Activated effector memory CD4-positive, alpha-beta T cell treated with Interleukin-2 at 50 U/mL for 16 hours (primary cell): ENCODE data around the gene LHFPL3.

Source experiments
- DNase-seq: peaks from one replicate; pipeline ENCODE4 v3.0.0-alpha.2; 2020

The LHFPL3 gene

GRCh38 chr7:104807671-104808070, 479.3 kb downstream of the LHFPL3 start:
- DNase-seq = no peak

GRCh38 chr7:104809906-104810305, 481.5 kb downstream of the LHFPL3 start:
- no peak for DNase-seq

GRCh38 chr7:104814126-104814525, 485.7 kb downstream of the LHFPL3 start:
- DNase-seq = no peak

DNA sequence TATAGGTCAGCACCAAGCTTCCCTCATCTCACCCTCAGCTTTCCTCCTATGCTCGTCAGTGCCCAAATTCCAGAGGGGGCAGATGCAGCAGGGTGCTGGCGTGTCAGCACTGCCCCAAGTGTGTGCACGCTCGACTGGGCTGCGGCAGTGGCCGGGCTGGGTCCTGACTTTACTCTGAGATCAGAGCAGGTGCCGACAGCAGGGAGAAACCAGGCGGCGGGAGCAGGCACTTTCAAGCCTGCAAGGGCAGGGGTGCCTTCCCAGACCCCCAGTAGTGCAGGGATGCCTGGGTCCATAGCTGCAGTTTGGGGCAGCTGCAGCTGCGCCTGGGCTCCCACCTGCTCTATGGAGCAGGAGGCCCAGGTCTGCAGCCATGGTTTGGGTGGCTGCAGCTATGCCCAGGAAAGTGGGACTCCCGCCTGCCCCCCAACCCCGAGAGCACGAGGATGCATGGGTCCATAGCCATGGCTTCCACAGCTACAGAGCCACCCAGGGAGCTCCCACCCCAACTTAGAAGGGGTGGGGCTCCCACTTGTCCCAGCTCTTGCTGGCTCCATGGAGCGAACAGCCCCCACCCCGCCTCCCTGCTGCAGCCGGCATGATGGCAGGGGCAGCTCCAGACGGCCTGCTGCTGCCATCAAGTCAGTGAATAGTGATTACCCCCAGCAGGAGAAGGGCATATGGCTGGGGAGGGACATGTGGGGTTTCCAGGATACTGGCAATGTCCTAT, 486.4 kb downstream of the LHFPL3 start:
- no peak for DNase-seq

- no peak for DNase-seq
Observed at GRCh38 chr7:104816537-104816936, 488.1 kb downstream of the LHFPL3 start.

DNA sequence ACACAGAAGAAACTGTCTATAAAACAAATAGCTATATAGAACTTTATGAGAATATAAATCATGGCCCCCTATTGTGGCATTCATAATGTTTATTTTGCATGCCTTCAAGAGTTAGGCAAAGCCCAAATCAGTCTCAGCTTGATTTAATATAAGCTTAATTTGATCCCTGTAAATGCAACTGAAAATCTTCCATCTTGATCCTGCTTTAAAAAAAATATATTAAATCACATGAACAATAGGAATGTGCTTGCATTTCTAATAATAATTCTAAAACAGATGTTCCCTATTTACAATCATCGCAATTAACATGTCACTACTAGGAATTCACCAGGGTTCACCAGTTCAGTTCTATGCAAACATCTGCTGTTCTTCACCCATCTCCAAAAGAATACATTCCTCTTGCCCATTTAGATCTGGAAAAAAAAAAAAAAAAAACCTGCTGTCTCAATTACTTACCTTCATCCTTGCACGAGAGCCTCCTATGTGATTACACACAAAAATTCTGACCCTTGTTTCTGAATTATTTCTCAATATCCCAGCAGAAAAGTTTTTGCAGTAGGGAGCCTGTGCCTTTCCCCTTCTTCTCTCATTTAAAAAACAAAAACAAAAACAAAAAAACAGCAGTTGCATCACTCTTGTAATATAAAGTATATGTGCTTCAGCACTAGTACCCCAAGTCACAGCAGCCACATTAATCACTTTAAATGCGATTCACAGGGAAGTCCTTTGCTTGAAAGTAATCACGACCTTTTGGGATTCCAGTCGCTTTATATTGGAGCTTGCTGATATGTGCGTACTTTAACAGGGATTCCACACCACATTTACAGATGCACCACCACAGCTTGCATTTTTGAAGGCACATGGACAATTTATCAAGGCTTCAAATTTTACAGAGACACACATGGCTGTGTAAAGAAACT, 490.8 kb downstream of the LHFPL3 start:
- DNase-seq = no peak

GRCh38 chr7:104820836-104821535, 492.6 kb downstream of the LHFPL3 start:
- no peak for DNase-seq

DNA sequence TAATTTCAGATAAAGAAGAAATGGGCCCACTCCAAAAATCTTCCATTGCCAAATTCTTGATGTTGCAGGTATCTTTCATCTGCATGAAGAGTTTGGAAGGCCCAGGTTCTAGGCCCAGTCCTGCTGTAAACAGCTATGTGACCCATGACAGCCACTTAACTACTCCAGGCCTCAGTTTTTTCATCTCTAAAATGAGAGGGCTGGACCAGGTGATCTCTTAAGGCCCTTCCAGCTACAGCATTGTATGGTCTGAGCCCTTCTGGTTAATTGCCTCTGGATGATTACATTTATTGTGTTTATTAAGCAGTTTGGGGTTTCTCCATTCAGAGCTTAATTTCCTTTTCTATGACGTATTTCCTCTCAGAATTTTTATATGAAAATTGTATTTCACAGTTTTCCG, 494.8 kb downstream of the LHFPL3 start:
- no peak for DNase-seq

DNA sequence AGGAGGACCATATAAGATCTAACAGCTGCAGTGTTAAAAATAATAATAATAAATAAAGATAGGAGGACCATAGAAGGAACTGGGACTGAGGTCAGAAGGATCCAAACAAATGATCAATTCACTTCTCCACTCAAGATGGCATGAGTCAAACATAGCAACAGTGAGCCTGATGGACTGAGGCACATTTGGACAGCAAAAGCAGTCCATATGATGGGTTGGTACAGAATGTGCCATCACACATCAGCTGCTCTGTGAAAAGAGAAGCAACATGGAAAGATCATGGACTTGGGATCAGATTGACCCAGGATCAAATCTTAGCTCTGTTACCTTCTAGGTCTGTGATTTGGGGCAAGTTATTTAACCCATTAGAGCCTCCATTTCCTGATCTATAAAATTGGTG, 496.7 kb downstream of the LHFPL3 start:
- no peak for DNase-seq

- no peak for DNase-seq
Observed at GRCh38 chr7:104826135-104826534, 497.7 kb downstream of the LHFPL3 start.

DNA sequence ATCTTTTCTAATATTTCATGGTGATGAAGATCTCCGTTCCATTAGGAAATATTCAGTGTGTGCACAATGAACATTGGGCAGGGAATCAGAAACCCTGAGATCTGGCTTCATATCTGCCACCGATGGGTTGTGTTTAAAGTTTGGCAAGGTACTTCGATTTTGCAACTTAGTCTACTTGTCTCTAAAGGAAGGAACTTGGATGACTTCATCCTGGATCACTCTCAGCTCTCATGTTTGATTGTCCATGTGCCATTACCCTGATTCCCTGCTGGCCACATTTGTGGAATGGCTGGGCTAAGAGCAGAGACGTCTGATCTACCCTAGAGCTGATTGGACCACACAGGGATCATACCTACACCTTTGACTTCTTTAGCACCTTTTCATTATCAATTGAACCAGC, 508.6 kb downstream of the LHFPL3 start:
- no peak for DNase-seq

- no peak for DNase-seq
Observed at GRCh38 chr7:104838537-104839299, 510.3 kb downstream of the LHFPL3 start.

GRCh38 chr7:104839842-104840241, 511.4 kb downstream of the LHFPL3 start:
- no peak for DNase-seq

DNA sequence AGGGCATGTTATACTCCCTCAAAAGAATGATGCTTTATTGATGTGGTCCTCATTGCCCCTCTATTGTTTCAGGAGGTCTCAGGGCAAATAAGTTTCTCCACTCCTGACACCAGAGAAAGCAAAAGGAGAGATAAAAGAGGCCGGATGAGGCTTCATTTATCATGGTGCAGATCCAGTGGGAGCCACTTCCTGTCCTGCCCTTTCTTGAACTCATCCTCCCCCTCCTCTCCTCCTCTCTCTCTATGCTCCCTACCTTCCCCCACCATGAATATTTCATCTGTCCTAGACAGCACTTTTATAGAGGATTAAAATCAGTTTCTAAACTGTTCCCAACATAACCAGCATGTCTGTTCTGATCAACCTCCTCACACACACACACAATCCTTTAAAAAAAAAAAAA, 513.4 kb downstream of the LHFPL3 start:
- no peak for DNase-seq

DNA sequence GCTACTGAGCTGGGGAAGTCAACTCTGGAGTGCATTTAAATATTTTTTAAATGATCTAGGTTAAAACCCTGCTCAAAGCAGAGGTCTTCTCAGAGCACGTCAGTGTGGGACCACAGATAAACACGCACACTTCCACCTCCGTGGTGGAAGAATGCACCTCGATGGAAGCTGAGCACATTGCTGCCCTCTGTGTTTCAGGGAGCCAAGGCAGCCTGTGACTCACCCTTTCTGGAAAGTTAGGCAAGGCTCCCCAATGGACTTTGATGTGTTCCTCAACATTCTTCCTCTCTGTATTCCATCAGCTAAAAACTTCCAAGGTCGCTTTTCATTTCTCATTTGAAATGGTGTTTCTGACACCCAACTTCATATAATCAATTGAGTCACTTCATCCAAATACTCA, 514.8 kb downstream of the LHFPL3 start:
- no peak for DNase-seq

GRCh38 chr7:104845557-104845956, 517.2 kb downstream of the LHFPL3 start:
- no peak for DNase-seq

DNA sequence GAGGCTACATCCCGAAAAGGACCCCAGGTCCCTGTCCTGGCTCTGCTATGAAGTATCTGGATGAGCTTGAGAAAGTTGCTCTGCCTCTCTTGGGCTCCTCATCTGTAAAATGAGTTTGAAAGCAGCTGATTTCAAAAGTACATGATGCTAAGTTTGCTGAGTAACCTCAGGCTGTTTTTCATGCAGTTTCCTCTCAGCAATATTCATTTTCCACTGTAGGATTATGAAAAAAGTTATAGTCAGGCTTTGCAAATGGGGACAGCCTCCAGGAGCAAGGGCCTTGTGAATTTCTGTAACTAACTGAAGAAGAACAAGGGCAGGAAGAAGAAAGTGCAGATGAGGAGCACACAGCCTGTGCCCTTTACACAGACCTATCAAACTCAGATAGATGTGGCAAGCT, 518.3 kb downstream of the LHFPL3 start:
- DNase-seq = no peak

DNA sequence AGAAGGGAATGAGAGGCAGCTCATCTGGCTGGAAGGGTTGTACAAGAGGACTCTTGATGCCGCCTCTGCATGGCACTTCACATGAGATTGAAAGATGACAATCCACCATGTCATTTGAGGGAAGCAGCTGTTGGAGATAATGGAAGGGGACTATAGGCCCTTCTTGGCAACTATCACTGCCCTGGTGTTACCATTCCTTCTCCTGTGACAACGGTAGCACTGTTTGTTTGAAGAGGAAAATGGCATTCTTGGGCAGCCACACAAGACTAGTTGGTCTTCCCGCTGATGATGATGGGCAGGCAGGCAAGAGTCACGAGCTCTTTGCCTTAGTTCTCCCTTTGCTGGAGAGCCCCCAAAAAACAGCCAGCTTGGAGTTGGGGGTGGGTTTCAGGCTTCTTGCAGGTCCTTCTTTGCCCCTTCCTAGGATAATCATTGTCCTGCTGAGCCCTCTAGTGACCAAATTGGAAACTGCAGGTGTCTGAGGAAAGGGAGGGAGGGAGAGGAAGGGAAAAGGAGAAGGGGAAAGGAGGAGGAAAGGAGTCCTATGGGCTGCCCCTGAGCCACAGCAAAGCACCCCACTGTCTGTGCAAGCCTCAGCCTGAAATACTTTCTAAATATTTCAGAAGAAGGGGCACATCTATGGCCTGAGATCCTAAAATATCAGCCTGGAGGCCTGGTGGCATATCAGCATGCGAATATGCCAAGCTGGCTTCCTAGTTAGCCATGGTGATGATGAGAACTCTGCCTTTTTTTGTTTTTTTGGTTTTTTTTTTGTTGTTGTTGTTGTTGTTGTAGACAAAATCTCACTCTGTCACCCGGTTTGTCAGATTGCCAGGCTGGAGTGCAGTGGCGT, 520.0 kb downstream of the LHFPL3 start:
- DNase-seq = peak; percentile 6

GRCh38 chr7:104850374-104850773, 522.0 kb downstream of the LHFPL3 start:
- DNase-seq = no peak

DNA sequence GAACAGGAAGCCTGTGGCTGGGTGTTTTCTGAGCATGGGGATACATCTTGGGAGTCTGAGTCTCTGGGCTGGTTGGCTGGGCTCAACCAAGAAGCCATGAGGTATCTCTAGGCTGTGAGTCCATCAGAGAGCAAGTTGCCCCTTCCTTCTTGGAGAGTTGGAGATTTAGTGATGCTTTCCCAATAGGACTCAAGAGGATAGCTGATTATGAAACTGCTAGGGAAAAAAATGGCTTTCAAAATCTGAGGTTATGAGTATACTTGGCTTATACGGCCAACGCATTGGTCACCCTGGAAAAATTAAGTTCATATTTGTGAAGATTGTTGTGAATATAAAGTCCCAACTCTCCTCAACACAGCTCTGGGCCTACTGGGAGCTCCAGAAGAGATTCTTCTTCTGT, 522.9 kb downstream of the LHFPL3 start:
- DNase-seq = no peak

- no peak for DNase-seq
Observed at GRCh38 chr7:104852386-104852785, 524.0 kb downstream of the LHFPL3 start.

- no peak for DNase-seq
Observed at GRCh38 chr7:104855861-104856260, 527.5 kb downstream of the LHFPL3 start.
